HepG2 (cell line): ENCODE results near the gene RCC1. TPM values are rescaled to one million over a fixed set of nuclear protein-coding genes. Genes with fewer than 3 reads are reported as not detected.

Experiments
- AKNA ChIP-seq: sonication (generic); formaldehyde crosslinking; IDR thresholded peaks from 2 replicates; pipeline ENCODE4 v1.4.0; 2020; ENCODE audit warnings: missing genetic modification reagents, borderline replicate concordance
- ATRX ChIP-seq: sonication (generic); formaldehyde crosslinking; IDR thresholded peaks from 2 replicates; pipeline ENCODE4 v1.4.0; 2020; ENCODE audit warnings: missing genetic modification reagents, borderline replicate concordance
- CCDC6 ChIP-seq: sonication (generic); formaldehyde crosslinking; IDR thresholded peaks from 2 replicates; pipeline ENCODE4 v1.8.1; 2022; ENCODE audit warnings: mild to moderate bottlenecking, missing genetic modification reagents, moderate library complexity
- HNF1B ChIP-seq: sonication (generic); formaldehyde crosslinking; IDR thresholded peaks from 2 replicates; pipeline ENCODE4 v1.5.1; 2020; ENCODE audit warnings: mild to moderate bottlenecking, moderate library complexity, missing genetic modification reagents
- KDM5A ChIP-seq: fragments of 200-600 bp; sonication (generic); IDR thresholded peaks from 2 replicates; pipeline ENCODE4 v1.7.0; 2018; ENCODE audit warnings: antibody characterized with exemption, mild to moderate bottlenecking, low read length, borderline replicate concordance
- KLF6 ChIP-seq: IDR thresholded peaks from 2 replicates; pipeline ENCODE4 v1.8.0; 2016; ENCODE audit warnings: missing biosample characterization, missing genetic modification reagents
- MAF1 ChIP-seq: sonication (generic); formaldehyde crosslinking; IDR thresholded peaks from 2 replicates; pipeline ENCODE4 v1.5.0; 2020; ENCODE audit warnings: missing genetic modification reagents, borderline replicate concordance
- RNF219 ChIP-seq: sonication (generic); formaldehyde crosslinking; IDR thresholded peaks from 2 replicates; pipeline ENCODE4 v1.5.0; 2020; ENCODE audit warnings: mild to moderate bottlenecking, missing genetic modification reagents
- SAFB2 ChIP-seq: sonication (generic); formaldehyde crosslinking; IDR thresholded peaks from 2 replicates; pipeline ENCODE4 v1.5.1; 2020; ENCODE audit warnings: missing genetic modification reagents, low read depth, mild to moderate bottlenecking, borderline replicate concordance
- TAF15 ChIP-seq: fragments of 200-400 bp; formaldehyde crosslinking; IDR thresholded peaks from one replicate; pipeline ENCODE4 v1.6.1; 2018; ENCODE audit warnings: mild to moderate bottlenecking, low read depth, low read length; ENCODE audit not compliant: poor library complexity, severe bottlenecking
- TBX3 ChIP-seq: fragments of 450-650 bp; IDR thresholded peaks from 2 replicates; pipeline ENCODE4 v1.6.1; 2017; ENCODE audit warnings: antibody characterized with exemption, mild to moderate bottlenecking, inconsistent platforms, borderline replicate concordance
- ZBTB10 ChIP-seq: sonication (generic); formaldehyde crosslinking; IDR thresholded peaks from 2 replicates; pipeline ENCODE4 v1.4.0; 2020; ENCODE audit warnings: missing genetic modification reagents, borderline replicate concordance
- ZFP36 ChIP-seq: fragments of 150-350 bp; IDR thresholded peaks from 2 replicates; pipeline ENCODE4 v1.6.1; 2018; ENCODE audit warnings: borderline replicate concordance, low read length, low read depth; ENCODE audit not compliant: partially characterized antibody
- ZNF205 ChIP-seq: IDR thresholded peaks from 2 replicates; pipeline ENCODE4 v1.6.1; 2018; ENCODE audit warnings: missing biosample characterization, missing genetic modification reagents
- ZNF543 ChIP-seq: sonication (generic); formaldehyde crosslinking; IDR thresholded peaks from 2 replicates; pipeline ENCODE4 v1.4.0; 2020; ENCODE audit warnings: mild to moderate bottlenecking, missing genetic modification reagents
- ZNF577 ChIP-seq: sonication (generic); formaldehyde crosslinking; IDR thresholded peaks from 2 replicates; pipeline ENCODE4 v1.4.0; 2020; ENCODE audit warnings: mild to moderate bottlenecking, low read depth, missing genetic modification reagents, borderline replicate concordance
- ZNF652 ChIP-seq: IDR thresholded peaks from 2 replicates; pipeline ENCODE4 v1.6.1; 2016; ENCODE audit warnings: low read depth, borderline replicate concordance
- ZNF703 ChIP-seq: sonication (generic); formaldehyde crosslinking; IDR thresholded peaks from 2 replicates; pipeline ENCODE4 v1.5.1; 2020; ENCODE audit warnings: missing genetic modification reagents, mild to moderate bottlenecking, moderate library complexity, borderline replicate concordance
- ZNF891 ChIP-seq: sonication (generic); formaldehyde crosslinking; IDR thresholded peaks from 2 replicates; pipeline ENCODE4 v1.5.0; 2020; ENCODE audit warnings: mild to moderate bottlenecking, missing genetic modification reagents
- polyA plus RNA-seq, 8 experiments: library from polyadenylated mRNA; depleted of rRNA in 3 of 8; stranded (reverse) in 7 of 8; unstranded in 1 of 8; fragments of >200 nt; fragmentation: Illumina TruSeq in 4 of 8; extraction: Trizol in 4 of 8; gene quantifications; 2 replicates each; pipeline versions ENCODE4 v1.2.1 to v1.2.3, GENCODE V29; 2011 to 2016; ENCODE audit warnings: low read depth in 4 of 8, missing spikeins in 1 of 8, mixed read lengths in 1 of 8; ENCODE audit not compliant: insufficient read depth in 1 of 8
- total RNA-seq, 5 experiments: library from RNA; depleted of rRNA; stranded (reverse); fragments of >200 nt; fragmentation: Illumina TruSeq; extraction: Trizol; gene quantifications; 2 replicates each; pipeline ENCODE4 v1.2.3, GENCODE V29; 2016; ENCODE audit warnings: low read depth in 1 of 5

RCC1 gene
- total and polyA plus RNA-seq, 2 of the 13 experiments (the other 11 are each of a cell fraction or from before 2014, with no cell fraction given), result 47.2 to 80.8 TPM

- TF ChIP-seq ZNF891 (no peak), AKNA (CRISPR knock-in tag) (no peak), ZFP36 (no peak), ATRX (no peak), KLF6 (0 out of 2 replicates have a peak, but pooled peaks have one; percentile 16), TBX3 (no peak), RNF219 (CRISPR knock-in tag) (no peak), TAF15 (no peak), HNF1B (CRISPR knock-in tag) (no peak), MAF1 (CRISPR knock-in tag) (no peak), ZNF703 (CRISPR knock-in tag) (no peak), ZNF577 (no peak), ZBTB10 (CRISPR knock-in tag) (no peak), KDM5A (peak; percentile 42; the same call in 1 of the 2 replicates), ZNF205 (CRISPR knock-in tag) (no peak), SAFB2 (CRISPR knock-in tag) (no peak), ZNF543 (CRISPR knock-in tag) (no peak), ZNF652 (CRISPR knock-in tag) (no peak), CCDC6 (CRISPR knock-in tag) (no peak)
Observed at GRCh38 chr1:28506907-28507246, 1.0 kb downstream of the RCC1 start (continued).
